ENCODE results near the gene ZNF579.
"Not testable (repeated sequence)": the region's sequence is repeated elsewhere in the genome, so short reads cannot be mapped to it uniquely, and the experiment has no call there.

Gene ZNF579

DNA sequence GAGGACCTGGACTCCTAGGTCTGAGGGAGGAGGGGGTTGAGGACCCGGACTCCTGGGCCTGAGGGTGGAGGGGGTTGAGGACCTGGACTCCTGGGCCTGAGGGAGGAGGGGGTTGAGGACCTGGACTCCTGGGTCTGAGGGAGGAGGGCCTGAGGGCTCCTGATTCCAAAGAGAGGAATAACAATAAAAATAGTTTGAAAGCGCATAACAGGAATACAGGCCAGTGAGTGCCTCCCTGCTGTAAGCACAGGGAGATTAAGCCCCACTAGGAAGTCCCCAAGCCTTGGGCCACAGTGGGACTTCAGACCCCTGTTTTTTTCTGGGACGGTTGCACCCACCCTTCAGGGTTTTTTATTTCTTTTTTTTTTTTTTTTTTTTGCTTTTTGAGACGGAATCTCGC lies 42.5 kb downstream of the ZNF579 start:
- TF ChIP-seq, protein P1, sequence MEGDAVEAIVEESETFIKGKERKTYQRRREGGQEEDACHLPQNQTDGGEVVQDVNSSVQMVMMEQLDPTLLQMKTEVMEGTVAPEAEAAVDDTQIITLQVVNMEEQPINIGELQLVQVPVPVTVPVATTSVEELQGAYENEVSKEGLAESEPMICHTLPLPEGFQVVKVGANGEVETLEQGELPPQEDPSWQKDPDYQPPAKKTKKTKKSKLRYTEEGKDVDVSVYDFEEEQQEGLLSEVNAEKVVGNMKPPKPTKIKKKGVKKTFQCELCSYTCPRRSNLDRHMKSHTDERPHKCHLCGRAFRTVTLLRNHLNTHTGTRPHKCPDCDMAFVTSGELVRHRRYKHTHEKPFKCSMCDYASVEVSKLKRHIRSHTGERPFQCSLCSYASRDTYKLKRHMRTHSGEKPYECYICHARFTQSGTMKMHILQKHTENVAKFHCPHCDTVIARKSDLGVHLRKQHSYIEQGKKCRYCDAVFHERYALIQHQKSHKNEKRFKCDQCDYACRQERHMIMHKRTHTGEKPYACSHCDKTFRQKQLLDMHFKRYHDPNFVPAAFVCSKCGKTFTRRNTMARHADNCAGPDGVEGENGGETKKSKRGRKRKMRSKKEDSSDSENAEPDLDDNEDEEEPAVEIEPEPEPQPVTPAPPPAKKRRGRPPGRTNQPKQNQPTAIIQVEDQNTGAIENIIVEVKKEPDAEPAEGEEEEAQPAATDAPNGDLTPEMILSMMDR (IDR thresholded peaks at IDR 0.05; ENCODE audit: extremely low read depth, missing control alignments): no peak

DNA sequence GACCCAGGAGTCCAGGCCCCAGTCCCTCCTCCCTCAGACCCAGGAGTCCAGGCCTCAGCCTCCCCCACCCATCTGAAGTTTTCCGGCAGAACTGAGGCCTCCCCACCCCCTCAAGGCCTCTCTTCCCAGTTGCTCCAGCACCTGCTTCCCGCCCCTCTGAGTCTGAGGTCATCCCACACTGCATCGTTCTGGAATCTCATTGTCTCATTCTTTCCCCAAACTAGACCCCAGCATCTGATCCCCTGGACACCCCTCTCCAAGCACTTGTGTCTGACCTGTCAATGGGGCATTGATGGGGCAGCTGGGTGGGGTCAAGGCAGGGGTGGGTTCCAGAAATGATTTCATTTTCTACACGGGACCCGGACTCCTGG lies 42.9 kb downstream of the ZNF579 start:
- TF ChIP-seq, protein P1 (IDR thresholded peaks at IDR 0.05; ENCODE audit: extremely low read depth, missing control alignments): no peak
- DNase-seq (ENCODE audit: low spot score): peak; percentile 26

More for the DNA sequence above, 42.5 kb downstream of the ZNF579 start:
- no peak for DNase-seq (ENCODE audit: low spot score)

DNA sequence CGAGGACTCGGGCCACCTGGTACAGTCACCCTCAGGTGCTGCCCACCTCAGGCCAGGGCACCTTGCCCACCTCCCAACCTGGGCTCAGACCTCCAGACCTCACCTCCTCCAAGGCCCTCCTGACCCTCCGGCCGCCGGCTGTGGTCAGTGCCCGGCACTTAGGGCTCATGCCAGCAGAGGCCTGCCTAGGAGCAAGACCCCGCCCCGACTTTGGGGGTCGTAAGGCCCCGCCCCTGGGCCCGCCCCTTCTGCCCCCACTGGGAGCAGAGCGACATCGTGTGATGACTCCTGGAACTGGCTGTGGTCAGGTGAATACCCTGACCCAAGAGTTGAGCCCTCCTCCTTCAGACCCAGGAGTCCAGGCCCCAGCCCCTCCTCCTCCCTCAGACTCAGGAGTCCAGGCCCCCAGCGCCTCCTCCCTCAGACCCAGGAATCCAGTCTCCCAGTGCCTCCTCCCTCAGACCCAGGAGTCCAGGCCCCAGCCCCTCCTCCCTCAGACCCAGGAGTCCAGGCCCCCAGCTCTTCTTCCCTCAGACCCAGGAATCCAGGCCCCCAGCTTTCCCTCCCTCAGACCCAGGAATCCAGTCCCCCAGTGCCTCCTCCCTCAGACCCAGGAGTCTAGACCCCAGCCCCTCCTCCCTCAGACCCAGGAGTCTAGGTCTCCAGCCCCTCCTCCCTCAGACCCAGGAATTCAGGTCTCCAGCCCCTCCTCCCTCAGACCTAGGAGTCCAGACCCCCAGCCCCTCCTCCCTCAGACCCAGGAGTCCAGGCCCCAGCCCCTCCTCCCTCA lies 43.5 kb downstream of the ZNF579 start, which contains the start of gene SBK2:
Gene SBK2 (minus strand): TSS at position 183 of the 790 bp plus-strand sequence. CDS start 839 bp downstream, outside the sequence.
- TF ChIP-seq, protein P1 (IDR thresholded peaks at IDR 0.05; ENCODE audit: extremely low read depth, missing control alignments): no peak
- peak; percentile 45 for DNase-seq (ENCODE audit: low spot score)

DNA sequence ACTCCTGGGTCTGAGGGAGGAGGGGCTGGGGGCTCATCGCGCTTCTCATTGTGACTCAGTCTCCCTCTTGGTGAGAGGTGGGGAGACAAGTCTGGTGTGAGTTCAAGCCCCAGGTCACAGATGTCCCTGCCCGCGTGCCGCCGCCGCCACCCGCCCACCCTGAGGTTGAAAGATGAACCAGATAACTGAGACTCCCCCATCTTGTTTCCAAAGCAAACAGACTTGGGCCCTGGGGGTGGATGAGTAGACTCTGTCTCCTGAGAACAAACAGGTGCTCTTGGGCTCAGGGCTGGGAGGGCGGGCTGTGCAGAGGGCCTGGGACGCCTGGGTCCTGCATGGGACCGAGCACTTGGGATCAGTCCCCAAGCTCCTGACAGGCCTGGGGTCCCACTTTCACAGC lies 44.3 kb downstream of the ZNF579 start:
- TF ChIP-seq, protein P1 (IDR thresholded peaks at IDR 0.05; ENCODE audit: extremely low read depth, missing control alignments): no peak
- DNase-seq (ENCODE audit: low spot score): peak; percentile 11

DNA sequence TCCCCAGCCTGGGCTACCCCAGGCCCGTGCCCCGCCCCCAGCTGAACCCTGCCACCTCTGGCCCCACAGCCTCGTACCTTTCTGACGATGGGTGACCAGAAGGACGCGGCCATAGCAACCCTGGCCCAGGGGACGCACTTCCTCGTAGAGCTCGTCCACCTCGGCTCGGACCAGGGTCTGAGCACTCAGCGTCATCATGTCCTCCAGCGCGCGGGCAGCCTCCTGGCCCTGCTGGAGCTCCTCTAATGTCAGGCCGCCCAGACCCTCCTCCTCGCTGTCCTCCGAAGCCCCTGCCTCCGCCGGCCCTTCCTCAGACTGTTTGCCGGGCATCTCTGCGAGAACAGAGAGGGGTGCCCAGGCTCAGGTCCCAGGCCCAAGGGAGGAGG lies 44.7 kb downstream of the ZNF579 start:
- TF ChIP-seq, protein P1 (IDR thresholded peaks at IDR 0.05; ENCODE audit: extremely low read depth, missing control alignments): no peak

DNA sequence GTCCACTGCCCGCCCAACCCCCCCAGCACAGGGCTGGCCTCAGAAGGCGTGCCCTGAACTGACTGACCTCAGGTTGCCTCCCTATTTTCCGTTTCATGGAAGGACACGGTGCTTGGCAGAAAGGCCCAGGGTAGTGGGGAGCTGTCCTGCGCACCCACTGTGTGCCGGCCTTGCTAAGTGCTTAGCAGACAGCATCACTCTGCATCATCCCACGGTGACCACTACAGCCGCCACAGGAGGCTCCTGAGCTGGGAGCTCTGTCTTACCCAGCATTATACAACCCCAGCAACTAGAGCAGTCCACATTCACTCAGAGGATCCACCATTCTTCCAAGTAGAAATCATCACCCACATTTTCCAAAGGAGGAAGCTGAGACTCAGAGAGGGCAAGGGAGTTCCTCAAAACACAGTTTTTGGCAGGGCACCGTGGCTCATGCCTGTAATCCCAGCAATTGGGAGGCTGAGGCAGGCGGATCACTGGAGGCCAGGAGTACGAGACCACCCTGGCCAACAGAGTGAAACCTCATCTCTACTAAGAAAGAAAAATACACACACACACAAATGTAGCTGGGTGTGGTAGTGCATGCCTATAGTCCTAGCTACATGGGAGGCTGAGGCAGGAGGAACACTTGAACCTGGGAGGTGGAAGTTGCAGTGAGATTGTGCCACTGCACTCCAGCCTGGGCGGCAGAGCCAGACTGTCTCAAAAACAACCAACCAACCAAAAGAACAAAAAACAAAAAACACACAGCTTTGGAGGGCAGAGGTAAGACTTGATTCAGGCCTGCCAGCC lies 45.3 kb downstream of the ZNF579 start:
- TF ChIP-seq, protein P1 (IDR thresholded peaks at IDR 0.05; ENCODE audit: extremely low read depth, missing control alignments): no peak
- peak; percentile 8 for DNase-seq (ENCODE audit: low spot score)

More for the DNA sequence above, 44.7 kb downstream of the ZNF579 start:
- DNase-seq (ENCODE audit: low spot score): peak; percentile 10

DNA sequence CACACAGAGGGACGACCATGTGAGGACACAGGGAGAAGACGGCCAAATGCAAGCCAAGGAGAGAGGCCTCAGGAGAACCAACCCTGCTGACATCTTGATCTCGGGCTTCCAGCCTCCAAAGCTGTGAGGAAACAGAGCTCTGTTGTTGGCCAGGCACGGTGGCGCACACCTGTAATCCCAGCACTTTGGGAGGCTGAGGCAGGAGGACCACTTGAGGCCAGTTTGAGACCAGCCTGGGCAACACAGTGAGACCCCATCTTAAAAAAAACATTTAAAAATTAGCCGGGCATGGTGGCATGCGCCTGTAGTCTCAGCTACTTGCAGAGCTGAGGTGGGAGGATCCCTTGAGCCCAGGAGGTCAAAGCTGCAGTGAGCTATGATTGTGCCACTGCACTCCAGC lies 46.4 kb downstream of the ZNF579 start:
- not testable (repeated sequence) for DNase-seq (ENCODE audit: low spot score)
